K562 treated with DMSO at 1 percent for 4 hours (cell line): ENCODE results near the gene TICAM1. TPM values are rescaled to one million over a fixed set of nuclear protein-coding genes. Genes with fewer than 3 reads are reported as not detected.

Source experiments
- total RNA-seq: library from RNA; unstranded; fragments of 300-600 nt; gene quantifications from 2 replicates; pipeline ENCODE4 v1.2.3, GENCODE V29; 2022; ENCODE audit not compliant: insufficient read depth

Gene TICAM1
- 7.3 and 7.5 TPM in 2 replicates for total RNA-seq

DNA sequence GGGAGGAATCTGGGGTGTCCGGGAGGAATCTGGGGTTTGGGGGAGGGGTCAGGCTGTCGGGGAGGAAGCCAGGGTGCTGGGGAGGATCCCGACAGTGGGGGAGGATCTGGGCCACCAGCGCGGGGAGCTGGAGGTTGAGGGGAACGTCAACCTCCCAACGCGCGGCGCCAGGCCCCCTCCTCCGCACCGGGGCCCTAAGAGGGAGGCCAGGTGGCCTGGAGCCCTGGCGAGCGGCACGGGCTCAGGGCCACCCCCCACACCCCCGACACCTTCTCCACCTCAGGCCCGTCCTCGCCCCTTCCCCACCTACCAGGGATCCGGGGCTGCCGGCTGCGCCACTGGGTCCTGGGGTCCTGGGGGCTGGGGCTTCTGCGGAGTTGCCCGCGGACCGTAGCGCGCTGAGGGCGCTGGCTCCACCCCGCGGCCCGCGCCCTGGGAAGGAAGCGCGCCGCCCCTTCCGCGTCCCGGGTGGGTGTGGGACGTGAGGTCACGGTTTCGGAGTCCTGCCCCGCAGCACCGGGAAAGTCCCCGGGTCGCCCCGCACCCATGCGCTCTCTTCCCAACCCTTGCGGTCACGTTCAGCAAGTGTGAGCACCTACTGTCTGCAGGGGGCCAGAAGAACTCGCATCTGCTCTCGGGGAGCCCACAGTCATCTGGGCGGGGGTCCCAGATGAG lies at the start of gene TICAM1:
TICAM1 (minus strand) TSS at position 409 of the 675 bp plus-strand sequence. CDS start 13,335 bp downstream, outside the sequence.

DNA sequence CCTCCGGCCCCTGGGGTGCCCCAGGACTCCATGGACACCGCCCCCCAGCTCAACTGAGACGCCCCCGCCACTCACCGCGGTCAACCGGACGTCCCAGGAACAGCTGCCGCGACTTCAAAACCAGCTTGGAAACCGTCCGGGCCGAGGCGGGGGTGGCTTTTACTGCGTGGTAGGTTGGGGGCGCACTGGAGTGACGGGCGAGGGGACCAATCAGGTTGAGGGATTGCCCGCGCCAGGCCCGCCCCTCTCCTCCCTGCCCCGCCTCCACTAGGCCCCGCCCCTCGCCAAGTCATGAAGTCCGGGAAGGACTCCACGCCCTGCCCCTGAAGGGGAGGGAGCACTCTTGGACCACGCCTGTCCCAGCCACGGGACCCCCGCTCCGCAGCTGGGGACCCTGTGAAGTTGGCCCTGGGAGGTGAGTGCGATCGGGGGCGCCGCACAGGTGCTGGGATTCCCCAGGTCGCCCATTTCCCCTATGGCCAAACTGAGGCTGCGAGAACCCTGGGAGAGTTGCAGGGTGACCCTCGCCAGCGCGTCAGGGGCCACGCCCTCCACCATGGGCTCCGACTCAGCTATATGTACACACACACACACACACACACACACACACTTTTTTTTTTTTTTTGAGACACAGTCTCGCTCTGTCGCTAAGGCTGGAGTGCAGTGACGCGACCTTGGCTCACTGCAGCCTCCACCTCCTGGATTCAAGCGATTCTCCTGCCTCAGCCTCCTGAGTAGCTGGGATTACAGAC lies 36.2 kb upstream of the TICAM1 start, which contains the start of gene PLIN3:
PLIN3 (minus strand) TSS at position 134 of the 752 bp plus-strand sequence. CDS start 6,273 bp downstream, outside the sequence.

GRCh38 chr19:4791183-4792018 lies 40.1 kb downstream of the TICAM1 start, which contains the start of gene FEM1A:
TSS of gene FEM1A (plus strand) at chr19:4791734. CDS start at chr19:4791855, 121 bp downstream.

Other genes with a start within 250 kb of the TICAM1 start
- 8.1 and 10.6 TPM in 2 replicates for gene TNFAIP8L1, start 192.2 kb downstream of the TICAM1 start, total RNA-seq
- gene MYDGF, start 161.4 kb downstream of the TICAM1 start, total RNA-seq = 316 and 369 TPM in 2 replicates
- 38.4 and 48.9 TPM in 2 replicates for gene DPP9, start 107.9 kb downstream of the TICAM1 start, total RNA-seq
- 3.7 and 4.4 TPM in 2 replicates for gene FEM1A, start 40.0 kb downstream of the TICAM1 start, total RNA-seq
- gene PLIN3, start 36.0 kb upstream of the TICAM1 start, total RNA-seq = 104 and 113 TPM in 2 replicates
- gene ARRDC5, start 71.2 kb upstream of the TICAM1 start, total RNA-seq = not detected in 2 replicates
- 19.4 and 19.9 TPM in 2 replicates for gene UHRF1, start 77.8 kb upstream of the TICAM1 start, total RNA-seq
- gene KDM4B, start 137.4 kb upstream of the TICAM1 start, total RNA-seq = 33.4 and 34.7 TPM in 2 replicates